A204.1 (cell line): ENCODE data around the gene DENND1A.
A peak's percentile ranks its signal among the peaks of the same experiment; 100 is the strongest.
"Not testable (repeated sequence)": the region's sequence is repeated elsewhere in the genome, so short reads cannot be mapped to it uniquely, and the experiment has no call there.

Experiments
- FAIRE-seq: peaks from 2 replicates; lab custom pipeline; 2012; peaks lifted over from hg19 to GRCh38; lab: Jason Lieb, UNC

DENND1A gene

DNA sequence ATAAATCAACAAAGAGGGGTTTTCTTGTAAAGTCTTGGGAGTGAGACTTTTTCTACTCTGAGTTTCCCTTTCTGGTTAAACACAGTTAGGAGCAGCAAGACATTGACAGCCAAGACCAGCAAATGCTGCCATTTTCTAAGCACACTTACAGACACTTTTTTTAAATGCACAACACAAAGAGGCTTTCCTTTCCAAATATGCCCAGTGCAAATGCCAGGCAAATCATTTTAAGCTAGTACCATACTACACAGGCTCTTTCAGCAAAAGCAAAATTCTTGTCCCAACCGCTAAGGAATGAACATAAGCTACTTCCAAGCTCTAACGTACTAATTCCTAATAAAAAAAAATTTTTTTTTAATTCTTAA, 68.2 kb downstream of the DENND1A start:
- FAIRE-seq: no peak

DNA sequence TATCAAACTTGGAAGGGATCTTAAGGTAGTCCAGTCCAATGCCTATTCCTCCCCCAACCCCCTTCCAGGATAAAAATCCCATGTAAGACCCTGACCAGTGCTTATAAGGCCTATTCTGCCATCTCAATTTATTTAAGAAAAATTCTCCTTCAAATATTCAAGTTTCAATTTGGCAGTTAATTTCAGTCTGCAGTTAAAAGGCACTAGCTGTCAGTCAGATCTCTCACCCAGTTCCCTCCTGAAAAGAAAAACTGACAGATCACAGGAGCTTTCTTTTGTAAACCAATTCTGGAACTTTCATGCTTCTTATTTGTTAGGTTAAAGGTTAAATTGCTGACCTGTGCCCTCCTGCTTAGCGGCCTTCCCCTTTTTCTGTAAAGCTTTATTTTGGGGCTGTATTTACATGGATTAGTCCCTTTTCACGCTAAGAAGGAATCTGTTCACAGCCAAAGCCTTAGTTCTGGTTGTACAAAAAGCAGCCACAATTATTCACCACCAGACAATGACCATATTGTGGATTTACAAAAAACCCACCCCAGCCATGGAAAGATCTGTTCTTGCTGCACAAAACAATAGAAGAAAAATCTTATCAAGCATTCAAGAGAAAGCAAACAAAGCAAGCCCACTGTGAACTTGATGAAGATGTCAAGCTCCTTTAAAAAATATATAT, 68.7 kb downstream of the DENND1A start:
- FAIRE-seq: no peak

DNA sequence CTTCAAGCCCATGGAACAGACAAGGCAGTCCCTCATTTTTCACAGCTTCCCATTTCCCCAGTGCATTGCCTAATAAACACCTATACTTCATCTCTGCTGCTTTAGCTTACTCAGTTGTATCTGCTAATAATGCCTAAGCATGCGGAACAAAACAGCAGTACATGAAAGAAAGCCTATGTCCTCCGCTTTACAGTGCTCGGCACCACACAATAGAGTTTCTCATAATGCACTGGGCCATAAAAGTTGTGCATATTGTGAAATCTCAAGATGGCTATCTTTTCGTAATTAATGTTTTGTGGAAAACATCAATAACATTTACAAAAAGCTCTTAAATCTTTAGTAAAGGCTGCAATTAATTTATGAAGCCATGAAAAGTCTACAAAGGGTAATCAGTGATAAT, 69.3 kb downstream of the DENND1A start:
- FAIRE-seq: no peak

DNA sequence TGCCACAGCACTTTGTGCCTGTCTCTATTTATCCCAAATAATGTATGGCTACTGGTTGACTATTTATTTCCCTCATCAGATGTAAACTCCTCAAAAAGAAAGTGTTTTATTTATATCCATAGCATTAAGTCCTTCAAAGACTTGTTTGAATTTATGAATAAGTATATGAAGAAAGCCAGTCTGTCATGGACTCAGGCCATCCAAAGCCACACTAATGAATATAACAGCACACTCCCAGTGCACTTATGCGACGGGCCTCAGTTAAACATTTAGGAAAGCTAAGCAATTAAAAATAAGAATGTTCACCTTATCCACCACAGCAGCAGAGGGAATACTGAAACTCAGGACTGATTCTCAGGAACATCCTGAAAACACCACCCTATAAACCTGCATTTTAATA, 77.5 kb downstream of the DENND1A start:
- no peak for FAIRE-seq

DNA sequence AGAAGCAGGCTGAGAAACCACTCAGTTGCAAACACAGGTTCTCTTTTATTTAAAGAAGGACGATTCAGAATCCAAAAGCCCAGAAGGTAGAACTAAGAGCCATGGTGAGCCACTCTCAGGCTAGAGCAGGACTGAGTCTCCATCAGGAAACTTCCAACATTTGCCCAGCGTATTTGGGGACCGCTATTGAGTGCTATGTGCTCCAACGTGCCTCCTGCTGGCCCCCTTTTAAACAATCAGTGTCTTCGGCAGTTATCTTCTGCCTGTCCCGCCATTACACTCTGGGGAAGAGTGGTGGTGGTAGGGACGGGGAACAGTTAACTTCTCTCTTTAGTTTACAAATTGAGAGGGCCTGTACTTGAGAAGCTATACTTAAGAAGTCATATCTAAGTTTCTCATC, 78.1 kb downstream of the DENND1A start:
- no peak for FAIRE-seq

DNA sequence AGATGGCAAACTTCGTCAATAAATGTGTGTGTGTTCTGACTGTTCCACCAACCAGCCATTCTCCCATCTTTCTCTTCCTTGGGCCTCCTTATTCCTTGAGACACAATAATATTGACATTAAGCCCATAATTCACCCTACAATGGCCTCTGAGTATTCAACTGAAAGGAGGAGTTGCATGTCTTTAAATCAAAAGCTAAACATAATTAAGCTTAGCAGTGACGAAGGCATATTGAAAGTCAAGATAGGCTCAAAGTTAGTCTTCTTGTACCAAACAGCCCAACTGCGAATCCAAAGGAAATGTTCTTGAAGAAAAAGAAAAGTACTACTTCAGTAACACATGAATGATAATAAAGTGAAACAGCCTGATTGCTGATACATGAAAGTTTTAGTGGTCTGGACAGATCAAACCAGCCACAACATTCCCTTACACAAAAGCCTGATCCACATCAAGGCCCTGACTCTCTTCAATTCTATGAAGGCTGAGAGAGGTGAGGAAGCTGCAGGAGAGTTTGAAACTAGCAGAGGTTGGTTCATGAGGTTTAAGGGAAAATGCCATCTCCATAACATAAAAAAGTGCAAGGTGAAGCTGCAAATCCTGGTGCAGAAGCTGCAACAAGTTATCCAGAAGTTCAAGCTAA, 81.4 kb downstream of the DENND1A start:
- FAIRE-seq: no peak

DNA sequence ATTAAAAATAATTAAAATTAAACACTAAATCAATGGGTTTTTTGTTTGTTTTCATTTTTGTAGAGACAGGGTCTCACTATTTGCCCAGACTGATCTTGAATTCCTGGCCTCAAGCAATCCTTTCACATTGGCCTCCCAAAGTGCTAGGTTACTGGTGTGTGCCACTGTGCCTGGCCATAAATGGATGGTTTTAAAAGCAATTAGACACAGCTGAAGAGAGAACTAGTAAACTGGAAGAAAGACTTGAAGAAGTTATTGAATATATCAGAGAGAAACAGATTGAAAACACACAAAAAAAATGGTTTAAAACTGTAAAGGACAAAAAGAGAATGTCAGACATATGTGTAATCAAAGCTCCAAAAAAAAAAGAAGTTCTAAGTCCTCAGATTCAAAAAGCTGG, 83.0 kb downstream of the DENND1A start:
- no peak for FAIRE-seq

DNA sequence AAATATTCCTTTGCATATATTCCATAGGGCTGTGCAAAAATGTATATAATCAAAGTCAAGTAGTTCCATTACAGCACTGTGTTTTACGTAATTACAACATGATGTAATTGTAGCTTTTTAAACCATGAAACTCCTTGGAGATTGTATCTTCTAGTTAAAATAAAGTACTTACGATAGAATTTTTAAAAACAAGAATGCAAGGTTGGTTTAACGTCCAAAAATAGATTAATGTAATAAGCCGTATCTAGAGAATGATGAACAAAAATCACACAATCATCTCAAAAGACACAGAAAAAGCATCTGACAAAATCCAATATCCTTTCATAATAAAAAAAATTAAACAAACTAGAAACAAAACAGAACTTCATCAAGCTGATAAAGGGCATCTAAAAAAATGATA, 86.2 kb downstream of the DENND1A start:
- FAIRE-seq: no peak

DNA sequence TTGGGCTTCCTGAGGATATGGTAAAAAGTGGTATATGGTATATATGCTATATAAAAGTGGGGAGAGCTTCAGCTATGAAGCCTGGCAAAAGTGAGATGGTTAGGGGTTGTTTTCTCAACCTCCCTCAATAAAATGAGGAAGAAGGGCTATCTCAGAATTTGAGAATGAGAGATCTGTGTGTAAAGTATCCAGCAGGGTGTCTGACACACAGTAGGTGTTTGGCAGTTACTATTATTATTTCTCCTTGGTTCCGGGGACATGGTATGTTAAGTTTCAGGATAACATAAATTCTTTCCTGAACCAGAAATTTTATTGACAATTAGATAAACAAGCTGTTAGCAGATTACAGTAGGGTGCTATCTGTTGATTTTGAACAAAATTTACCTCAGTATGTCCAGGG, 94.1 kb downstream of the DENND1A start:
- no peak for FAIRE-seq

DNA sequence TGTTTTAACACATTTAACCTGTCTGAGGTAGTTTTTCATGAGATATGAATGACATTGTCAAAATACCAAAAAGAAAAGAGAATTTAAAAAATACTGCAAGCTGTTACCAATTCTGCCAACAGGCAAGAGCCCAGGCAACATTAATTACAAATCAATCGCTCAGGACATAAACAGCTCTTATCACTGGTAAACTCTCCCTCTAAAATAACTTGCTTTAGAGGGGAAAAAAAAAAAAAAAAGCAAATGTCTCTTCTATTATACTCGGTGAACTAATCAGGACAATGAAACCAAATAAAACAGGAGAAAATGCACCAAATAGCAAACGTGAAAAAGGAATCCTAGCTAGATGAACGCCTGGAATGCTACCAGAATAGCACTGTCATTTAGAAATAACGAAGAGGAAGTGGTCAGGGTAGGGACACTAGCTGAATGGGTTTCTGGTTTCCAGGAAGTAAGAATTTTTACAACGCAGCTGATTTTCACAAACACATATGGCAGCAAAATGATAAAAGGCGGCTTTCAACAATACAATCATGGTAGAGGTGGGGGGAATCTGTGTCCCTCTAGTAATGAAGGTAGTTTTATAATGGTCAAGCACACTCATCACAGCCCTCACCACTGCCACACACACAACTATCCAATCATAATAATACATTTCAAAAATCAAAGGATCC, 94.9 kb downstream of the DENND1A start:
- FAIRE-seq: no peak

DNA sequence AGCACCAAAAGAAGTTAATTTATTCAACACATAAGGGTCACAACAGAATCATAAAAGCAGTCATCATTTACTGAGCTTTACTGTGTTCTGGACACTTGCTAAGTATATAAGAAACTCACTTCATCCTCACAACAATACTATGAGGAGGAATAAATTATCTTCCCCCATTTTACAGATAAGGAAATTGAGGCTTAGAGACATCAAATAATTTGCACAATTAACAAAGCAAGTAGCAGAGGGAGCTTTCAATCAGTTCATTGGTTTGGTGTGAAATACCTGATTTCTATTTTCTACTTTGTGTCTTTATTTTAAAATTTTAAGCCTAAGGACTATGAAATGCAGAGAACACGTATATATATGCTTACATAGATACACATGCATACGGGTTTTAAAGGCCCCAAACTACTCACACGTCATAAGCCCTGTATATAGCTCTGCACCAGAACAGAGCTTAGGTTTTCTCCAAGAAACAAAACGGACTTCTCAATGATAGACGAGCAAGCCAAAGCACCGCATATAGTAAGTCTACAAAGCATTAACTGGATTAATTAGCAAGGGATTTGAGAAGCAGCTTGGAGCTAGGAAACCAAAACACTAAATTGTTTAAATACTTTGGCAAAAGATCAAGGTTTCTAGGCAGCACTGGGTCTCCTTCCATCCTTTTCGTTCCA, 95.6 kb downstream of the DENND1A start:
- FAIRE-seq: no peak

DNA sequence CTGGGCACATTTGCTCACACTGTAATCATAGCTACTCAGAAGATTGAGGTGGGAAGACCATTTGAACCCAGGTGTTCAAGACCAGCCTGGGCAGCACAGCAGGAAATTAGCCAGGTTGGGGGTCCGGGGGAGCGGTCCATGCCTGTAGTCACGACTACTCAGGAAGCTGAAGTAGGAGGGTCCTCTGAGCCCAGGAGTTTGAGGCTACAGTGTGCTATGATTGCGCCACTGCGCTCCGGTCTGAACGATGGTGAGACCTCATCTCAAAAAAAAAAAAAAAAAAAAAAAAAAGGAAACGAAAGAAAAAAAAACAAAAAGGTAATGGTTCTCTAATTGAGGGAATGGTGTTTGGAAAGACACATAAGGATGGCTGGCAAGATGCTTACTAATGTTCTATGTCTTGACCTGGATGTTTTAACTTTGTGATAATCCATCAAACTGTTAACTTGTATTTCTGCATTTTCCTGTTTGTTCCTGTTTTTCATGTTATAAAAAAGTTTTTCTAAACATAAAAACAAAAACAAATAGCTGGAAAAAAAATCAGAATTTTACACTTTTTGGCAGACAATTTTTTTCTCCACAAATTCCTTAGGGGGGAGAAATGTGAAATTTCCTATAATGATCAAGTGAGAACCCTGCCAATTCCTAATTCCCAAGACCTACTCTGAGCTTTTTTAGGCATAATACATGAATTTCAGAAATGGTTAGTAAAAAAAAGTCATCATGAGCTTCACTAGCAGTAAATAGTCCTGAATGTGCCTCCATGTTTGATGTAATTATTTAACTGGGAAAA, 96.9 kb downstream of the DENND1A start:
- no peak for FAIRE-seq

DNA sequence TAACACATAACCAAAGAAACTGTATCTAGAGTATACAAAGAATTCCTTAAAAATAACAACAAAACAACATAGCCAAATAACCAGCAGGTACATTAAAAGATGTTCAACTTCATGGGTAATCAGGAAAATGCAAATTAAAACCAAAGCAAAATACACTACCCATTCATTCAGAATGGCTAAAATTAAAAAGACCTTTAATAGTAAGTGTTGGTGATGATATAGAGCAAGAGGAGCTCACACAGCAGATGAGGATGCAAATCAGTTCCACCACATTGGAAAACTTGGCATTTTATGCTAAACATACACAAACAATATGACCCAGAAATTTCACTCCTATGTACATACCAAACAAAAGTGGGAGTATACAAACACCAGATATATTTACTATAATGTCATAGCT, 97.8 kb downstream of the DENND1A start:
- no peak for FAIRE-seq

DNA sequence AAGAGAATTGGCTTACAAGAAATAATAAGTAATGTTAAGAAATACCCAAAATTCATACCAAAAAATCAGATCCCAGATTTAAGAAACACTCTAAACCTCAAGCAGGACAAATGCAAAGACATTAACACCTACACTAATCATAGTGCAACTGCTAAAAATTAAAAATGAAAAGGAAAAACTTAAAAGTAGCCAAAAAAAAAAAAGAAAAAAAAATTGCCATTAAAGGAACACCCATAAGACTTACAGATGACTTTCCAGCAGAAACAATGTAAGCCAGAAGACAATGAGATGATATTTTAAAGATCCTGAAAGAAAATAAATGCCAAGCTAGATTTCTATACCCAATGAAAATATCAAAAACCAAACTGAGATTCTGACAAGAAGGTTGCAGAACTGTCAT, 101.5 kb downstream of the DENND1A start:
- peak; percentile 19 for FAIRE-seq

DNA sequence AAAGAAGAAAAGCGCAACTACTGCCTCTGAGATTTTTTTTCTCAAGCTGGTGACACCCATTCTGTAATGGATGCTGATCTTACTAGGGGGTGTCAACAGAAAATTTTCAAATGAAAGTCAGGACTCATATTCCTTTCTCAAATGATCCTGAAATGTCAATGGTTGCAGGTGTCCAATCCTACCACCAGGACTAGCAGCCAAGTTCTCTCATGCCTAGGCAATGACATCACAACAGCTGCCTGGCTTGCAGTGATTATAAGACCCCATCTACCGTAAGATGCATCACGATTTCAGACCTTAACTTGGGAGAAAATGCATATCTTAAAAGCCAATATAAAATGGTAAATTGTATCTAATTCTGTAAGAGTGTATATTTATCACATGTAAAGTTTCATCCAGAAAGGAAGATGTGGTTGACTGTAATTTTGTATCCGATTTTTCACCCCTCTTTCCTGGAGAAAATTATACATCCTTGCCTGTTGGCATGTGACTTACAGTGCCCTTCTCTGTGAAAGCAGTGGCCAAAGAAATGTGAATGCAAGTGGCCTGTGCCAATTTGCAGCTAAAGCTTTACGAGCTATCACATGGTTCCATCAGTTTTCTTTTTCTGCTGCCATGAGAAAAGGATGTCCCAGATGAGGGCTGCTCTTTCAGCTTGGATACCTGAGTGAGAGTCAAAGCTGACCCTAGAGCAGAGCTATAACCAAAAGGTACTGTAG, 104.4 kb downstream of the DENND1A start:
- FAIRE-seq: no peak

DNA sequence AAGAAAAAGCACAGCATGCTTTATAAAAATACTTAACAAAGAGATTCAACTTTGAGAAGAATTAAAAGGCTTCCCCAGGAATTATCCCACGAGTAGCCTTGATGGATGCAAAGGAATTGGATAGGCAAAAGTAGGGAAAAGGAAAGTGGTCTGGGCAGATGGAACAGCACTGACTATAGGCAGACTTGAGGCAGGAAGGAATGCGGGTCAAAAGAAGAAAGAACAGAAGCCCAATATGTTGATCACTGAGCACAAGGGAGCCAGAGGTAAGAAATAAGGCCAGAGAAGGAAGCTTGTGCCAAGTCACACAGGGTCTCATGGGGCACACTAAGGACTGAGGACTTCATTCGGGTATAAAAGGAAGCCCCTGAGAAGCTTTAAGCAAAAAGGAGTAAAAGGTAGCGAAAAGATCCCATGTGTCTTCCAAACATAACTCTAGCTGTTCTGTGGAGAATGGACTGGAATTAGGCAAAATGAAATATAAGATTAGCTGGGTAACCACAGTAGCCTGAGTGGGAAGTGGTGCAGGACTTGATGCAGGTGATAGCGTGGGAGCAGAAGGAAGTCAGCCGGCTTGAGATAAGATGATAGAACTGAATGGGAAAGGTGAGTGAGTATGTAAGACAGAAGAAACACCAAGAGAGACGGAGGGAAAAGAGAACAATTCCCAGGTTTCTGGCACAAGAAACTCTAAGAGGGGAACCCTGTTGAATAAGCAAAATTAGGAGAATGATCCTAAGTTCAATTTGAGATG, 106.6 kb downstream of the DENND1A start:
- FAIRE-seq: no peak

DNA sequence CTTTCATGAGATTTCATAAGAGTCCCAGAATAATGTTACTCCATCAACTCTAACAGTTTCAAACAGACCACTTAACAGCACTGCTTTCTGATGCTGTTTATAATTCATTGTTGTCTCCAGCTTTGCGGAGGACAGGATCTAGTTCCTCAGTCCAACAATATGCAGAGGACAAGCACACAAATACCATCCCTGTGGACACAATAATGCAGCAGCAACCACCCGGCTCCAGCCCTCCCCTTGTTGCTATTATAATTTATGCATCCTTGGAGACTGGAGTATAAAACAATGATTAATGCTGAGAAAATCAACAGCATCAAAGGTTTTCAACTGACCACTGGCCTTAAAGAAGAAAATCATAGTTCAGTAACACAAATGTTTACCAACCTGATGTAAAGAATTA, 108.3 kb downstream of the DENND1A start:
- FAIRE-seq: no peak

DNA sequence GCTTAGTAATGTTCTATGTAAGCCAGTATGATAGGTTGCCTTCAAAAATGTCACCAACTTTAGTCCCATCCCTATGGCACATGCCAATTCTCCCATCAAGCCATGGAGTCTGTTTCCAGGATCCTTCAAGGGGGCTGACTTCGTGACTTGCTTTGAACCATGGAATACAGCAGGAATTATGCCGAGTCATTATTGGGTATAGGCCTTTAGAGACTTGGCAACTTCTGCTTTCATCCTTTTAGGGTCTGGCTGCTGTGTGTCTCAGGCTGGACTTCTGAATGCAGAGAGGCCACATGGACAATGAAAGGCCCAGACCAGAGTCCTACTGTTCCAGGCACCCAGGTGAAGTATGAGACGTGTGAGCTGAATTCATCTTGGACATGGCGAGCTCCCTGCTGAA, 109.8 kb downstream of the DENND1A start:
- FAIRE-seq: no peak

DNA sequence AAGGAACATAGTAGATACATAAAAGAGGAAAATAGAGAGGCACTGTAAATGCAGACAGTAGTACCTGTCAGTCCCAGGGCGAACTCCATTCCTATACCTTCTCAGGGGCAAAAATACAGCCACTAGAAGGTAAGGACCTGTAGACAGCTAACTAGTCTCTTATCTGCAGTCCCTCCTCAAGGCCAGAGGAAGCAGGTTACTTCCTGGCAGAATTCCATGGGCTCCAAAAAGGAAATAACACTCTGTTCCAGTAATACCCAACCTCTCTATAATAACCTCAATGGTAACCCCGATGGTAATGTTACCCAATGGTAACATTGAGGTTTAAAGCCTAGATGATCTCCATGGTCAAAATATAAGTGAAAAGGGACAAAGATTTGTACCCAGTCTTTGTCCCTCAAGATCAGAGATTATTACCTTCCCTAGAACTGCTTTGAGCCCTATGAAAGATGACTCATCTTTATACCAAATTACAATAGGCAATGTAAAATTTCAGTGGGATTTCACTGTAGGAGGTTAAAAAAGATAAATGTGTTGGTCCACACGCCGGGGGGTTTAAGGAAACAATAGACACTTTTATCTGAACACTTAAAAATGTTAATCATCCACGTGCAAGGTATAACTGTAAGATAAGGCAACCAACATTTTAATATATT, 113.0 kb downstream of the DENND1A start:
- FAIRE-seq: no peak

DNA sequence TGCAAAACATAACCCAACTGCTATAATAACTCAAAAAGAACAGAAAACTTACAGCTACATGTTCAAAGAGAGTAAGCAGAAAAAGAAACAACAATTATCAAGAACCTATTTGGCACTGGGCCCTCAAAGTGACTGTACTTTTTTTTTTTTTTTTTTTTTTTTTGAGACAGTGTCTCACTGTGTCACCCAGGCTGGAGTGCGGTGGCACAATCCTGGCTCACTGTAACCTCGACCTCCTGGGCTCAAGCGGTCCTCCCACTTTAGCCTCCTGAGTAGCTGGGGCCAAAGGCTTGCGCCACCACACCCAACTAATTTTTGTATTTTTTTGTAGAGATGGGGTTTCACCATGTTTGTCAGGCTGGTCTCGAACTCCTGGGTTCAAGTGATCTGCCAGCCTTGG, 114.1 kb downstream of the DENND1A start:
- FAIRE-seq: not testable (repeated sequence)

DNA sequence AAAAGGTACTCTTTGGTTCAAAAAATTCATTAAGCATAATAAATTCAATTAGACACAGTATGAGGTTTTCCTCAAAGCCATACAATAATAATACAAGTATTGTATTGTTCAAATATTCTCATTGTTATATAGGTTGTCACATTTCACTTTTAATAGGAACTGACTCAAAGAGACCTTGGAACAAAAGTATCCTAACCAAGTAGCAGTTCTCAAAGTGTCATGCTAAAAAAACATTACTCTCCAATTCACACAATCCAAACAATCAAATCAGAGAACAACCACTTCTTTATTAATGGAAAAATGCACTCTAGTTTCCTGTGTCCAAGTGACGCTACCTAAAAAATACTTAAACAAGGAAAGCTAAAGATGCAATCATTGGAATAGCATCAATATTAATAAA, 115.4 kb downstream of the DENND1A start:
- no peak for FAIRE-seq
